Keratinocyte (primary cell): ENCODE measurements around the gene LSM3. TPM values are rescaled to one million over a fixed set of nuclear protein-coding genes. Genes with fewer than 3 reads are reported as not detected.

Source experiments
- DNase-seq: peaks from one replicate; pipeline ENCODE4 v3.0.0-alpha.2; 2011; ENCODE audit warnings: low read depth, missing footprints, low spot score
- FAIRE-seq: peaks from 2 replicates; lab custom pipeline; 2011; peaks lifted over from hg19 to GRCh38; lab: Jason Lieb, UNC
- H2AFZ ChIP-seq: 2 replicates; pipeline ENCODE4 v1.6.0; 2012; ENCODE audit warnings: low read length, control low read depth, inconsistent platforms; ENCODE audit not compliant: control insufficient read depth
- H3K27ac ChIP-seq: 2 replicates; pipeline ENCODE4 v1.5.1; 2011; ENCODE audit warnings: low read length; ENCODE audit not compliant: control insufficient read depth, insufficient read depth
- H3K27me3 ChIP-seq: 3 replicates; pipeline ENCODE4 v1.6.0; 2011; ENCODE audit warnings: low read length; ENCODE audit not compliant: control insufficient read depth, insufficient read depth; ENCODE audit errors: extremely low read depth
- H3K36me3 ChIP-seq, 2 experiments: 2 replicates in 1 of 2; 3 replicates in 1 of 2; pipeline ENCODE4 v1.5.1; 2011; ENCODE audit warnings: low read length in 2 of 2, mild to moderate bottlenecking in 1 of 2; ENCODE audit not compliant: control insufficient read depth in 2 of 2, insufficient read depth in 2 of 2; ENCODE audit errors: extremely low read depth in 1 of 2
- H3K4me1 ChIP-seq: 3 replicates; pipeline ENCODE4 v1.5.1; 2011; ENCODE audit warnings: low read length; ENCODE audit not compliant: control insufficient read depth, insufficient read depth; ENCODE audit errors: extremely low read depth
- H3K4me2 ChIP-seq: 3 replicates; pipeline ENCODE4 v1.6.0; 2011; ENCODE audit warnings: low read depth, low read length; ENCODE audit not compliant: control insufficient read depth, insufficient read depth; ENCODE audit errors: extremely low read depth
- H3K4me3 ChIP-seq, 3 experiments: fragments of 200-600 bp in 1 of 3; sonication (generic) in 1 of 3; 2 replicates in 2 of 3; 3 replicates in 1 of 3; pipeline ENCODE4 v1.5.1; 2011 to 2016; ENCODE audit warnings: low read length in 3 of 3, mild to moderate bottlenecking in 3 of 3, control low read depth in 2 of 3, inconsistent platforms in 1 of 3, low read depth in 1 of 3, mixed read lengths in 1 of 3, mixed run types in 1 of 3, moderate library complexity in 1 of 3; ENCODE audit not compliant: control insufficient read depth in 2 of 3, insufficient read depth in 2 of 3; ENCODE audit errors: extremely low read depth in 1 of 3
- H3K79me2 ChIP-seq: 2 replicates; pipeline ENCODE4 v1.6.0; 2012; ENCODE audit warnings: low read length; ENCODE audit not compliant: control insufficient read depth, insufficient read depth
- H3K9ac ChIP-seq: 3 replicates; pipeline ENCODE4 v1.6.0; 2011; ENCODE audit warnings: low read length; ENCODE audit not compliant: control insufficient read depth, insufficient read depth; ENCODE audit errors: extremely low read depth
- H3K9me1 ChIP-seq: 3 replicates; pipeline ENCODE4 v1.6.0; 2011; ENCODE audit warnings: low read length; ENCODE audit not compliant: control insufficient read depth, insufficient read depth; ENCODE audit errors: extremely low read depth
- H3K9me3 ChIP-seq: 2 replicates; pipeline ENCODE4 v1.5.1; 2012; ENCODE audit warnings: low read depth, low read length; ENCODE audit not compliant: control insufficient read depth
- H4K20me1 ChIP-seq: 3 replicates; pipeline ENCODE4 v1.6.0; 2011; ENCODE audit warnings: low read length; ENCODE audit not compliant: control insufficient read depth, insufficient read depth; ENCODE audit errors: extremely low read depth
- EZH2 ChIP-seq: IDR thresholded peaks from one replicate; pipeline ENCODE4 v1.6.1; 2012; ENCODE audit warnings: inconsistent platforms, mild to moderate bottlenecking, low read length, moderate library complexity
- dilution Hi-C: fragments of 300-500 bp; cut with MboI; formaldehyde crosslinking; loops from one replicate; pipeline ENCODE4 v1.7.0; 2020; ENCODE audit warnings: low sequenced_read_pairs; ENCODE audit not compliant: extremely low pct_ligation_motif_present
- polyA plus RNA-seq, 5 experiments: library from polyadenylated mRNA; depleted of rRNA in 3 of 5; stranded (reverse) in 3 of 5; stranded (forward) in 1 of 5; unstranded in 1 of 5; fragments of >200 nt; gene quantifications; 1 replicate in 1 of 5; 2 replicates in 3 of 5; 3 replicates in 1 of 5; pipeline versions ENCODE4 v1.2.1 to v1.2.3, GENCODE V29; 2011 to 2012; ENCODE audit warnings: missing spikeins in 2 of 5, low read depth in 1 of 5, low replicate concordance in 1 of 5
- TF ChIP-seq, protein P1 (sequence below), 3 experiments: IDR thresholded peaks in 1 of 3; conservative IDR thresholded peaks in 1 of 3; optimal IDR thresholded peaks in 1 of 3; 2 replicates in 2 of 3; 3 replicates in 1 of 3; pipeline versions ENCODE3 to v1.5.1; 2011; ENCODE audit warnings: low read length in 3 of 3, mild to moderate bottlenecking in 3 of 3, moderate library complexity in 2 of 3, control low read depth in 1 of 3, inconsistent platforms in 1 of 3; ENCODE audit not compliant: insufficient read depth in 2 of 3; ENCODE audit errors: extremely low read depth in 1 of 3

LSM3 gene
- polyA plus RNA-seq, 1 donor (not counting 4 experiments of a cell fraction or from before 2014, with no cell fraction given) = 26.1 TPM

DNA sequence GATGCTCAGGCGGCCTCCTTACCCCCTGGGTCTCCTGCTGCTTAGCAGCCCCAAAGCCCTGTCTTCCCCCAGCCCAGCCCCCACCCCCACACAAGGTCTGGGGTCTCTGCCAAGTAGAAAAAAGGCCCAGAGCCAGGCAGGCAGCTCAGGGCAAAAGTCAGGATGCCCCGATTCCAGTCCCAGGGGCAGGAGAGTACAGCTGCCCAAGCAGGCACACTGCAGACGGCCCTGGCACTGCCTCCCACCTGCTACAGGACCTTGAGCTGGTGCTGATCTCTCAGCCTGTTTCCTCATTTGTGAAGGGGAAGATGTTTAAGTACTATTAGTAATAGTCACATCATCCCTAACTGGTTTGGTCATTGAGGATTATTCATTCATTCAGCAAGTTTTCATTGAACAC lies 41.2 kb upstream of the LSM3 start:
- Histone ChIP-seq H3K4me2 (no peak overlapping the region), H2AFZ (no peak overlapping the region), H3K36me3 (peaks cover 45 to 75% of the 10 kb centered on the region in 2 experiments), H3K27me3 (no peaks in the 10 kb centered on the region), H3K9me3 (no peaks in the 10 kb centered on the region), H3K27ac (peak overlapping the region; percentile 47), H3K9me1 (no peaks in the 10 kb centered on the region), H3K4me1 (peaks cover 49% of the 10 kb centered on the region), H3K79me2 (peaks cover 3% of the 10 kb centered on the region), H3K4me3 (no peak overlapping the region), H3K9ac (no peak overlapping the region), H4K20me1 (no peaks in the 10 kb centered on the region)
- DNase-seq = no peak
- no peak for FAIRE-seq
- dilution Hi-C loops = no loop called here
- TF ChIP-seq, protein P1, sequence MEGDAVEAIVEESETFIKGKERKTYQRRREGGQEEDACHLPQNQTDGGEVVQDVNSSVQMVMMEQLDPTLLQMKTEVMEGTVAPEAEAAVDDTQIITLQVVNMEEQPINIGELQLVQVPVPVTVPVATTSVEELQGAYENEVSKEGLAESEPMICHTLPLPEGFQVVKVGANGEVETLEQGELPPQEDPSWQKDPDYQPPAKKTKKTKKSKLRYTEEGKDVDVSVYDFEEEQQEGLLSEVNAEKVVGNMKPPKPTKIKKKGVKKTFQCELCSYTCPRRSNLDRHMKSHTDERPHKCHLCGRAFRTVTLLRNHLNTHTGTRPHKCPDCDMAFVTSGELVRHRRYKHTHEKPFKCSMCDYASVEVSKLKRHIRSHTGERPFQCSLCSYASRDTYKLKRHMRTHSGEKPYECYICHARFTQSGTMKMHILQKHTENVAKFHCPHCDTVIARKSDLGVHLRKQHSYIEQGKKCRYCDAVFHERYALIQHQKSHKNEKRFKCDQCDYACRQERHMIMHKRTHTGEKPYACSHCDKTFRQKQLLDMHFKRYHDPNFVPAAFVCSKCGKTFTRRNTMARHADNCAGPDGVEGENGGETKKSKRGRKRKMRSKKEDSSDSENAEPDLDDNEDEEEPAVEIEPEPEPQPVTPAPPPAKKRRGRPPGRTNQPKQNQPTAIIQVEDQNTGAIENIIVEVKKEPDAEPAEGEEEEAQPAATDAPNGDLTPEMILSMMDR (optimal IDR thresholded peaks at IDR 0.05 in 1 of 3, IDR thresholded peaks at IDR 0.05 in 1 of 3, conservative IDR thresholded peaks at IDR 0.05 in 1 of 3; ENCODE audit: extremely low read depth in 1 of 3, insufficient read depth in 2 of 3, low read length in 3 of 3) = no peak
- no peak for TF ChIP-seq EZH2

DNA sequence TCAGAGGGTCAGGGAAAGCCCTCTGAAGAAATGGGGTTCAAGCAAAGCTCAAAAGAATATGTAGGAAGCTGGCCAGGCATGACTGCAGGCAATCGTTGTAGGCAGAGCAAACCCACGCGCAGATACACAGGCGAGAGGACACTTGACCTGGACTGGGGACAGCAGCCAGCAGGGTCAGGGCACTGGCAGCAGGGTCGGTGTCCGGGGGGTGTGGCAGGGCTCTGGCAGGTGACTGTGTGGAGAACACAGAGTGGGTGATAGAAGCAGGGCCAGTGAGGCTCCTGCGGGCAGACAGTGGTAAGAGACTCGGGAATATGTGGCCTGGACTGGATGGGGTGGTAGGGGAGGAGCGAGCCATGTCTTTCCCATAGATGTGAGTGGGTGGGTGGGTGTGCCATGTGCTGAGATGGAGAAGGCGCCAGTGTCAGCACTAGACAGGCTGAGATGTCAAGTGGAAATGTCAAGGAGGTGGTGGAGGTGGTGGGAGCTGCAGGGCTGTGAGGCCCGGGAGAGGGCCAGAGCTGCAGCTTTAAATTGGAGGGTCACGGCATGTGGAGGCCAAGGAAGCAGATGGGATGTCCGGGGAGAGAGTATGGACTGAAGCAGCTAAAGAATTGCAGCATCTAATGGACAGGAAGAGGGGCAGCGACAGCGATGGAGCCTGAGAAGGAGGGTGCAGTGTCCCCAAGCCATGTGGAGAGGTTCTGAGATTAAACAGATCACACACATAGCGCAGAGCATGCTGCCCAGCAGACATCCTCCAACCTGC lies 40.3 kb upstream of the LSM3 start:
- no peaks in the 10 kb centered on the region for H4K20me1 ChIP-seq
- dilution Hi-C loops = no loop called here

More for the DNA sequence above, 40.3 kb upstream of the LSM3 start:
- H3K79me2 ChIP-seq = peaks cover 3% of the 10 kb centered on the region
- no peaks in the 10 kb centered on the region for H3K9me1 ChIP-seq
- peaks cover 49% of the 10 kb centered on the region for H3K4me1 ChIP-seq
- H3K9me3 ChIP-seq = no peaks in the 10 kb centered on the region
- FAIRE-seq (no peak), DNase-seq (no peak)
- H3K27me3 ChIP-seq = no peaks in the 10 kb centered on the region
- TF ChIP-seq, protein P1 (optimal IDR thresholded peaks at IDR 0.05 in 1 of 3, IDR thresholded peaks at IDR 0.05 in 1 of 3, conservative IDR thresholded peaks at IDR 0.05 in 1 of 3; ENCODE audit: extremely low read depth in 1 of 3, insufficient read depth in 2 of 3, low read length in 3 of 3) = no peak
- no peak for TF ChIP-seq EZH2
- no peak overlapping the region for H3K4me3 ChIP-seq
- no peak overlapping the region for H2AFZ ChIP-seq
- no peak overlapping the region for H3K27ac ChIP-seq
- no peak overlapping the region for H3K4me2 ChIP-seq
- H3K36me3 ChIP-seq = peaks cover 41 to 69% of the 10 kb centered on the region in 2 experiments
- no peak overlapping the region for H3K9ac ChIP-seq
